ENCODE measurements around the gene MEIS2. TPM values are rescaled to one million over a fixed set of nuclear protein-coding genes. Genes with fewer than 3 reads are reported as not detected.

The MEIS2 gene
- total RNA-seq, 1 donor from 2014 or later: 35.6 TPM

- Histone ChIP-seq H3K79me2 (ENCODE audit: insufficient read depth, low read length) (no peaks in the 10 kb centered on the region), H3K27me3 (ENCODE audit: insufficient read depth, low read length) (no peaks in the 10 kb centered on the region), H3K36me3 (ENCODE audit: insufficient read depth, low read length) (peaks cover 8% of the 10 kb centered on the region), H3K27ac (ENCODE audit: low read depth, low read length) (no peak overlapping the region), H3K9me3 (ENCODE audit: insufficient read depth, low read depth, low read length) (no peaks in the 10 kb centered on the region), H3K9ac (ENCODE audit: low read length) (no peak overlapping the region), H3K4me2 (ENCODE audit: low read length) (no peak overlapping the region), H3K4me1 (ENCODE audit: insufficient read depth, low read length) (peaks cover 4% of the 10 kb centered on the region), H3K4me3 (ENCODE audit: insufficient read depth, low read depth, low read length) (no peak overlapping the region), H2AFZ (ENCODE audit: low read depth, low read length) (no peak overlapping the region), H4K20me1 (ENCODE audit: insufficient read depth, low read length) (peaks cover 20% of the 10 kb centered on the region)
- H3K4me1 Mint-ChIP-seq (ENCODE audit: low read depth, unreplicated experiment): peaks cover 3% of the 10 kb centered on the region
- no peak overlapping the region for H3K27ac Mint-ChIP-seq (ENCODE audit: unreplicated experiment)
- TF ChIP-seq EZH2 (IDR thresholded peaks at IDR 0.05; ENCODE audit: insufficient read depth, low read length) (no peak), CTCF (IDR thresholded peaks at IDR 0.05; ENCODE audit: insufficient read depth, low read depth, low read length) (no peak)
- H3K27me3 Mint-ChIP-seq (ENCODE audit: low read depth, unreplicated experiment): peaks cover under 1% of the 10 kb centered on the region
- H3K4me3 Mint-ChIP-seq (ENCODE audit: unreplicated experiment): no peak overlapping the region
- peaks cover 7% of the 10 kb centered on the region for H3K36me3 Mint-ChIP-seq (ENCODE audit: low read depth, unreplicated experiment)
- no peak for FAIRE-seq
- DNase-seq (ENCODE audit: low read depth): no peak
- peaks cover 1% of the 10 kb centered on the region for H3K9me3 Mint-ChIP-seq (ENCODE audit: unreplicated experiment)
Observed at GRCh38 chr15:36941798-36942197, 158.6 kb downstream of the MEIS2 start.

DNA sequence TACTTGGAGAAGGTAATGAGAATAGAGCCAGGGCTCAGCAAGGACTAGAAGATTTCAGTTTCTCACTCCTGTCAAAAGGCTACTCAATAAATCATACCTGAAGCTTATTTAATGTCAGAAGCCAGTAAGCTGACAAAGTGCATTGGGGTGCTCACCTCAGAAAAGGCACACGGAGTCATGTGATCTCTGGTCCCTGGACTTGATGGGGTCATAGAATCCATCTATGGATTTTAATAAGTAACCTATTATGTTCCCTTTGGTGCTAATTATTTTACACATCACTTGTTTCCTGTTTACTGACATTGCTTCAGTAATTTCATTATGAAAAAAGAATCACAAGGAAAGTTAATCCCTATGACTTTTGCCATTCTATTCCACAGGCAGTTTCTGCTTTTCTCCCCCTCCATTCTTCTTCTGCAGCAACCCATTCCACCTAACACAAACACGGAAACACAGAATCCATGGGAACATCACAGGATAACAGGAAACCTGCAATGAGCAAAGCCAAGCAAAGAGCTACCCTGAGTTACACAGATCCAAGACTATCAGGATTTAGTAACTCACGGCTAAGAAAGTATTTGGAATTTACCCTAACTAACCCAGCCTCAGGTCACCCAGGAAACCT is 159.6 kb downstream of the MEIS2 start:
- Mint-ChIP-seq H3K4me1 (ENCODE audit: low read depth, unreplicated experiment) (peaks cover 3% of the 10 kb centered on the region), H3K36me3 (ENCODE audit: low read depth, unreplicated experiment) (peaks cover 7% of the 10 kb centered on the region), H3K27ac (ENCODE audit: unreplicated experiment) (no peak overlapping the region), H3K27me3 (ENCODE audit: low read depth, unreplicated experiment) (no peaks in the 10 kb centered on the region), H3K9me3 (ENCODE audit: unreplicated experiment) (peaks cover 1% of the 10 kb centered on the region), H3K4me3 (ENCODE audit: unreplicated experiment) (no peak overlapping the region)
- FAIRE-seq (no peak), DNase-seq (ENCODE audit: low read depth) (no peak)
- Histone ChIP-seq H3K9me3 (ENCODE audit: insufficient read depth, low read depth, low read length) (no peaks in the 10 kb centered on the region), H3K9ac (ENCODE audit: low read length) (no peak overlapping the region), H3K79me2 (ENCODE audit: insufficient read depth, low read length) (no peaks in the 10 kb centered on the region), H3K27ac (ENCODE audit: low read depth, low read length) (no peak overlapping the region), H2AFZ (ENCODE audit: low read depth, low read length) (no peak overlapping the region), H3K4me2 (ENCODE audit: low read length) (no peak overlapping the region), H3K4me1 (ENCODE audit: insufficient read depth, low read length) (peaks cover 10% of the 10 kb centered on the region), H3K27me3 (ENCODE audit: insufficient read depth, low read length) (no peaks in the 10 kb centered on the region), H3K4me3 (ENCODE audit: insufficient read depth, low read depth, low read length) (no peak overlapping the region), H4K20me1 (ENCODE audit: insufficient read depth, low read length) (peaks cover 20% of the 10 kb centered on the region), H3K36me3 (ENCODE audit: insufficient read depth, low read length) (peaks cover 7% of the 10 kb centered on the region)
- no peak for TF ChIP-seq CTCF (IDR thresholded peaks at IDR 0.05; ENCODE audit: insufficient read depth, low read depth, low read length)

DNA sequence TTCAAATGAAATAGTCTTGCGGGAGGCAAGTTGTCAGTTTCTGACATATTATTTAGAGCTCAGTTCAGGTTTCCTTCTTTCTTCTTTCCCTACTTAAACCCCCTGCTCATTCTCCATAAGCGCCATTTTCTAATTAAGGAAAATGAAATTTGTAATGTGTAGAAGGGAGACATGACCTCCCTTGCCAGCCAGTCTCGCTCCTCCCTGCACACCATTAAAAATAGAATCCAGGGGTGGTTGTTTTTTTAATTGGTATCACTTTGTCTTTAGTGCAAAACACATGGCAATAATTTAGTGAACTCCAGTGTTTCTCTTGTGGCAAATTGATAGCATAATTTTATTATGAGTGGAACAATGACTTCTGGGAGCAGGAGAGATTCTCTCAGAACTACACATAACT is 160.1 kb downstream of the MEIS2 start:
- Histone ChIP-seq H3K79me2 (ENCODE audit: insufficient read depth, low read length) (no peaks in the 10 kb centered on the region), H4K20me1 (ENCODE audit: insufficient read depth, low read length) (peaks cover 20% of the 10 kb centered on the region), H3K36me3 (ENCODE audit: insufficient read depth, low read length) (peaks cover 7% of the 10 kb centered on the region), H3K27ac (ENCODE audit: low read depth, low read length) (no peak overlapping the region), H3K4me2 (ENCODE audit: low read length) (no peak overlapping the region), H3K4me3 (ENCODE audit: insufficient read depth, low read depth, low read length) (no peak overlapping the region), H2AFZ (ENCODE audit: low read depth, low read length) (no peak overlapping the region), H3K9me3 (ENCODE audit: insufficient read depth, low read depth, low read length) (no peaks in the 10 kb centered on the region), H3K9ac (ENCODE audit: low read length) (no peak overlapping the region), H3K4me1 (ENCODE audit: insufficient read depth, low read length) (peaks cover 10% of the 10 kb centered on the region), H3K27me3 (ENCODE audit: insufficient read depth, low read length) (no peaks in the 10 kb centered on the region)
- DNase-seq (ENCODE audit: low read depth): no peak
- TF ChIP-seq EZH2 (IDR thresholded peaks at IDR 0.05; ENCODE audit: insufficient read depth, low read length) (no peak), CTCF (IDR thresholded peaks at IDR 0.05; ENCODE audit: insufficient read depth, low read depth, low read length) (no peak)
- no peak overlapping the region for H3K27ac Mint-ChIP-seq (ENCODE audit: unreplicated experiment)
- no peaks in the 10 kb centered on the region for H3K27me3 Mint-ChIP-seq (ENCODE audit: low read depth, unreplicated experiment)
- peaks cover 3% of the 10 kb centered on the region for H3K4me1 Mint-ChIP-seq (ENCODE audit: low read depth, unreplicated experiment)
- no peak overlapping the region for H3K4me3 Mint-ChIP-seq (ENCODE audit: unreplicated experiment)
- FAIRE-seq: no peak
- H3K36me3 Mint-ChIP-seq (ENCODE audit: low read depth, unreplicated experiment): peaks cover 7% of the 10 kb centered on the region
- peaks cover 1% of the 10 kb centered on the region for H3K9me3 Mint-ChIP-seq (ENCODE audit: unreplicated experiment)

Data from astrocyte (in vitro differentiated cells and primary cell).